HCT116 (cell line): Measurements from ENCODE around the gene SPDL1. TPM values are rescaled to one million over a fixed set of nuclear protein-coding genes. Genes with fewer than 3 reads are reported as not detected.

ENCODE experiments used
- ATAC-seq: fragments of 200-7000 bp; cut with Tn5 transposase; 2 replicates; pipeline ENCODE4 v1.9.1; 2020; ENCODE audit warnings: mild to moderate bottlenecking, moderate library complexity
- BruUV-seq: library from RNA; stranded (reverse); fragments of 400-500 nt; replicated peaks from 2 replicates; lab custom pipeline; 2021; lab: Mats Ljungman, UMichigan
- CTCF ChIA-PET: fragments of 300-600 bp; sonication (Branson Sonifier 250); formaldehyde crosslinking; loops from one replicate; lab custom pipeline; 2021; ENCODE audit warnings: antibody characterized with exemption; lab: Charles Lee
- POLR2A ChIA-PET: fragments of 300-600, 350-600 bp; sonication (Branson Sonifier 250); formaldehyde crosslinking; loops from one replicate; lab custom pipeline; 2021; ENCODE audit warnings: antibody characterized with exemption; lab: Charles Lee
- RAD21 ChIA-PET, 2 experiments: fragments of 300-600 bp; sonication (Branson Sonifier 250); formaldehyde crosslinking; loops; one replicate each; lab custom pipeline; 2023; ENCODE audit warnings: low total read pairs in 2 of 2; ENCODE audit not compliant: uncharacterized antibody in 2 of 2, unreplicated experiment in 2 of 2, low non-redundant PET in 1 of 2; lab: Charles Lee
- DNase-seq: peaks from one replicate; pipeline ENCODE4 v3.0.0-alpha.2; 2010; ENCODE audit warnings: low read depth, low spot score
- H2AFZ ChIP-seq: fragments of 200-600 bp; shearing (Covaris generic), sonication (generic); 2 replicates; pipeline ENCODE4 v1.6.1; 2017; ENCODE audit warnings: low read depth, mixed run types, mixed read lengths, antibody characterized with exemption, low read length; ENCODE audit not compliant: poor library complexity, severe bottlenecking
- H3K27ac ChIP-seq: 2 replicates; pipeline ENCODE4 v1.5.1; 2012; ENCODE audit warnings: low read depth, low read length
- H3K27me3 ChIP-seq: fragments of 200-600 bp; sonication (generic); 2 replicates; pipeline ENCODE4 v1.6.1; 2016; ENCODE audit warnings: mixed run types, low read length, mixed read lengths; ENCODE audit not compliant: insufficient read depth
- H3K36me3 ChIP-seq, 2 experiments: fragments of 200-500 bp in 1 of 2; fragments of 200-600 bp in 1 of 2; sonication (Bioruptor generic) in 1 of 2; sonication (generic) in 1 of 2; 2 replicates each; pipeline versions ENCODE4 v1.5.1 to v1.6.1; 2014 to 2016; ENCODE audit warnings: low read length in 2 of 2, inconsistent platforms in 1 of 2, mixed read lengths in 1 of 2, mixed run types in 1 of 2; ENCODE audit not compliant: insufficient read depth in 2 of 2, control insufficient read depth in 1 of 2
- H3K4me1 ChIP-seq, 2 experiments: fragments of 200-600 bp in 1 of 2; sonication (generic) in 1 of 2; 2 replicates each; pipeline versions ENCODE4 v1.5.1 to v1.6.1; 2012 to 2017; ENCODE audit warnings: low read length in 2 of 2, inconsistent platforms in 1 of 2, mild to moderate bottlenecking in 1 of 2, mixed read lengths in 1 of 2, mixed run types in 1 of 2, moderate library complexity in 1 of 2; ENCODE audit not compliant: insufficient read depth in 2 of 2, control insufficient read depth in 1 of 2
- H3K4me2 ChIP-seq: fragments of 200-600 bp; sonication (generic); 2 replicates; pipeline ENCODE4 v1.6.1; 2017; ENCODE audit warnings: mixed run types, low read length, mixed read lengths
- H3K4me3 ChIP-seq, 2 experiments: fragments of 200-600 bp in 1 of 2; sonication (generic) in 1 of 2; replicated peaks in 1 of 2; 2 replicates each; pipeline ENCODE4 v1.5.1; 2011 to 2016; ENCODE audit warnings: low read length in 2 of 2, control low read depth in 1 of 2, low read depth in 1 of 2, mild to moderate bottlenecking in 1 of 2, mixed read lengths in 1 of 2, mixed run types in 1 of 2
- H3K79me2 ChIP-seq: fragments of 200-600 bp; sonication (generic); 2 replicates; pipeline ENCODE4 v1.6.1; 2017; ENCODE audit warnings: mild to moderate bottlenecking, mixed run types, low read length, moderate library complexity, mixed read lengths; ENCODE audit not compliant: insufficient read depth
- H3K9ac ChIP-seq: fragments of 200-600 bp; sonication (generic); 2 replicates; pipeline ENCODE4 v1.6.1; 2016; ENCODE audit warnings: low read length, mixed read lengths
- H3K9me2 ChIP-seq: fragments of 200-600 bp; sonication (generic), shearing (Covaris generic); 2 replicates; pipeline ENCODE4 v1.6.1; 2017; ENCODE audit warnings: mixed run types, mild to moderate bottlenecking, moderate library complexity; ENCODE audit not compliant: insufficient read depth
- H3K9me3 ChIP-seq, 2 experiments: fragments of 200-500 bp in 1 of 2; fragments of 200-600 bp in 1 of 2; sonication (Bioruptor generic) in 1 of 2; sonication (generic) in 1 of 2; 2 replicates each; pipeline ENCODE4 v1.6.1; 2014 to 2017; ENCODE audit warnings: low read length in 2 of 2, mixed read lengths in 2 of 2, inconsistent platforms in 1 of 2, low read depth in 1 of 2, mild to moderate bottlenecking in 1 of 2, mixed run types in 1 of 2, moderate library complexity in 1 of 2; ENCODE audit not compliant: control insufficient read depth in 1 of 2, insufficient read depth in 1 of 2
- H4K20me1 ChIP-seq: fragments of 200-600 bp; sonication (generic), shearing (Covaris generic); 2 replicates; pipeline ENCODE4 v1.6.1; 2017; ENCODE audit warnings: mixed run types, mild to moderate bottlenecking, moderate library complexity; ENCODE audit not compliant: insufficient read depth
- ATF3 ChIP-seq: IDR thresholded peaks from 2 replicates; pipeline ENCODE4 v1.6.1; 2012
- CBX3 ChIP-seq: IDR thresholded peaks from 2 replicates; pipeline ENCODE4 v1.6.1; 2012; ENCODE audit warnings: low read depth
- CEBPB ChIP-seq: IDR thresholded peaks from 2 replicates; pipeline ENCODE4 v1.6.1; 2012; ENCODE audit warnings: low read depth
- CTCF ChIP-seq, 3 experiments: fragments of 200-600 bp in 1 of 3; sonication (generic) in 1 of 3; IDR thresholded peaks in 2 of 3; conservative IDR thresholded peaks in 1 of 3; 2 replicates each; pipeline ENCODE4 v1.5.1; 2012 to 2017; ENCODE audit warnings: low read depth in 2 of 3, low read length in 2 of 3, antibody characterized with exemption in 1 of 3, borderline replicate concordance in 1 of 3, control low read depth in 1 of 3, mild to moderate bottlenecking in 1 of 3, mixed read lengths in 1 of 3, mixed run types in 1 of 3, moderate library complexity in 1 of 3; ENCODE audit not compliant: insufficient read depth in 1 of 3
- EGR1 ChIP-seq: IDR thresholded peaks from 2 replicates; pipeline ENCODE4 v1.6.1; 2012; ENCODE audit warnings: low read depth
- ELF1 ChIP-seq: IDR thresholded peaks from 2 replicates; pipeline ENCODE4 v1.6.1; 2012; ENCODE audit warnings: low read depth, borderline replicate concordance
- EZH2phosphoT487 ChIP-seq: fragments of 200-600 bp; IDR thresholded peaks from 2 replicates; pipeline ENCODE4 v1.6.1; 2018; ENCODE audit warnings: antibody characterized with exemption, borderline replicate concordance
- JUND ChIP-seq: IDR thresholded peaks from 2 replicates; pipeline ENCODE4 v1.6.1; 2012
- MAX ChIP-seq: IDR thresholded peaks from 2 replicates; pipeline ENCODE4 v1.6.1; 2012
- REST ChIP-seq: IDR thresholded peaks from 2 replicates; pipeline ENCODE4 v1.6.1; 2012; ENCODE audit warnings: low read depth
- SRF ChIP-seq: IDR thresholded peaks from 2 replicates; pipeline ENCODE4 v1.6.1; 2012; ENCODE audit warnings: low read depth
- YY1 ChIP-seq: IDR thresholded peaks from 2 replicates; pipeline ENCODE4 v1.6.1; 2011; ENCODE audit warnings: low read length, low read depth, moderate library complexity, mild to moderate bottlenecking; ENCODE audit not compliant: insufficient replicate concordance; ENCODE audit errors: extremely low read depth
- ZBTB33 ChIP-seq: IDR thresholded peaks from 2 replicates; pipeline ENCODE4 v1.6.1; 2011; ENCODE audit warnings: mild to moderate bottlenecking, low read length, moderate library complexity; ENCODE audit not compliant: insufficient replicate concordance; ENCODE audit errors: extremely low read depth
- ZNF274 ChIP-seq: fragments of 200-500 bp; sonication (Bioruptor generic); IDR thresholded peaks from 2 replicates; pipeline ENCODE4 v1.6.1; 2014; ENCODE audit warnings: mild to moderate bottlenecking, low read depth, low read length, inconsistent platforms
- intact Hi-C: fragments of 100-400 bp; cut with micrococcal nuclease; formaldehyde crosslinking; loops from 2 replicates; pipeline ENCODE4 v1.10.0; 2022
- total RNA-seq: library from RNA; stranded (reverse); gene quantifications from one replicate; pipeline ENCODE4 v1.2.1, GENCODE V29; 2021; ENCODE audit not compliant: unreplicated experiment

The SPDL1 gene
- total RNA-seq, 1 experiment from 2014 or later = 28.5 TPM

GRCh38 chr5:169607882-169608281 lies 24.3 kb downstream of the SPDL1 start:
- no peaks in the 10 kb centered on the region for H4K20me1 ChIP-seq
- no peak overlapping the region for H2AFZ ChIP-seq
- no peak for ATAC-seq
- no peak overlapping the region for H3K4me2 ChIP-seq
- H3K9me2 ChIP-seq = no peaks in the 10 kb centered on the region
- H3K9me3 ChIP-seq = no peaks in the 10 kb centered on the region
- no peak overlapping the region for H3K27ac ChIP-seq
- no peak overlapping the region for H3K4me3 ChIP-seq
- no peak overlapping the region for H3K9ac ChIP-seq
- DNase-seq = no peak
- H3K4me1 ChIP-seq = no peaks in the 10 kb centered on the region
- BruUV-seq = no TSS peak
- TF ChIP-seq CEBPB (no peak), ZBTB33 (no peak), EGR1 (no peak), CTCF (IDR thresholded peaks at IDR 0.05 in 2 of 3, conservative IDR thresholded peaks at IDR 0.05 in 1 of 3; ENCODE audit: borderline replicate concordance in 1 of 3, insufficient read depth in 1 of 3, low read depth in 2 of 3, low read length in 2 of 3) (no peak), ZNF274 (no peak), SRF (no peak), YY1 (no peak), CBX3 (no peak), ELF1 (no peak), JUND (no peak), EZH2phosphoT487 (no peak), REST (no peak), MAX (no peak), ATF3 (no peak)
- POLR2A ChIA-PET = no interaction called here
- H3K27me3 ChIP-seq = peaks cover 16% of the 10 kb centered on the region
- RAD21 ChIA-PET = no interaction called here
- CTCF ChIA-PET = no interaction called here
- H3K36me3 ChIP-seq = peaks cover 0 to 5% of the 10 kb centered on the region in 2 experiments; a peak in 1 of 4 replicates
- H3K79me2 ChIP-seq = no peaks in the 10 kb centered on the region
- intact Hi-C loops = no loop called here
